ENCODE data around the gene SH3GL2. TPM values are rescaled to one million over a fixed set of nuclear protein-coding genes. Genes with fewer than 3 reads are reported as not detected.

Gene SH3GL2
- total RNA-seq (2014; rRNA removed; shearing (Covaris generic); ENCODE audit: low replicate concordance), result not detected in 2 replicates

- in situ Hi-C loops (cut with HindIII; ENCODE audit: low pct_unique_long_range_greater_than_20kb, low sequenced_read_pairs), result no loop called here
- DNase-seq (ENCODE audit: low read depth), result peak; percentile 34
These were observed at the start of gene SH3GL2 for GRCh38 chr9:17578911-17579793. TSS of gene SH3GL2 (plus strand) at chr9:17579066.

GRCh38 chr9:17531642-17532254 is 47.1 kb upstream of the SH3GL2 start:
- in situ Hi-C loops (cut with HindIII; ENCODE audit: low pct_unique_long_range_greater_than_20kb, low sequenced_read_pairs), result no loop called here
- peak; percentile 16 for DNase-seq (ENCODE audit: low read depth)

GRCh38 chr9:17532461-17532860 is 46.4 kb upstream of the SH3GL2 start:
- DNase-seq (ENCODE audit: low read depth), result no peak
- in situ Hi-C loops (cut with HindIII; ENCODE audit: low pct_unique_long_range_greater_than_20kb, low sequenced_read_pairs), result no loop called here

- no peak for DNase-seq (ENCODE audit: low read depth)
- in situ Hi-C loops (cut with HindIII; ENCODE audit: low pct_unique_long_range_greater_than_20kb, low sequenced_read_pairs), result no loop called here
These were observed 43.7 kb upstream of the SH3GL2 start for GRCh38 chr9:17535176-17535575.

GRCh38 chr9:17536027-17536426 is 42.8 kb upstream of the SH3GL2 start:
- in situ Hi-C loops (cut with HindIII; ENCODE audit: low pct_unique_long_range_greater_than_20kb, low sequenced_read_pairs), result no loop called here
- no peak for DNase-seq (ENCODE audit: low read depth)

- in situ Hi-C loops (cut with HindIII; ENCODE audit: low pct_unique_long_range_greater_than_20kb, low sequenced_read_pairs), result no loop called here
- no peak for DNase-seq (ENCODE audit: low read depth)
These were observed 27.8 kb upstream of the SH3GL2 start for GRCh38 chr9:17551023-17551422.

GRCh38 chr9:17555362-17556054 is 23.4 kb upstream of the SH3GL2 start:
- in situ Hi-C loops (cut with HindIII; ENCODE audit: low pct_unique_long_range_greater_than_20kb, low sequenced_read_pairs), result no loop called here
- DNase-seq (ENCODE audit: low read depth), result no peak

- in situ Hi-C loops (cut with HindIII; ENCODE audit: low pct_unique_long_range_greater_than_20kb, low sequenced_read_pairs), result no loop called here
These were observed 22.6 kb upstream of the SH3GL2 start for GRCh38 chr9:17556255-17556654.

GRCh38 chr9:17556935-17557334 is 21.9 kb upstream of the SH3GL2 start:
- no peak for DNase-seq (ENCODE audit: low read depth)
- in situ Hi-C loops (cut with HindIII; ENCODE audit: low pct_unique_long_range_greater_than_20kb, low sequenced_read_pairs), result no loop called here

More at GRCh38 chr9:17556255-17556654, 22.6 kb upstream of the SH3GL2 start:
- no peak for DNase-seq (ENCODE audit: low read depth)

- in situ Hi-C loops (cut with HindIII; ENCODE audit: low pct_unique_long_range_greater_than_20kb, low sequenced_read_pairs), result no loop called here
- DNase-seq (ENCODE audit: low read depth), result no peak
These were observed 7.0 kb upstream of the SH3GL2 start for GRCh38 chr9:17571825-17572224.

GRCh38 chr9:17574342-17574741 is 4.5 kb upstream of the SH3GL2 start:
- in situ Hi-C loops (cut with HindIII; ENCODE audit: low pct_unique_long_range_greater_than_20kb, low sequenced_read_pairs), result no loop called here
- no peak for DNase-seq (ENCODE audit: low read depth)

- DNase-seq (ENCODE audit: low read depth), result no peak
- in situ Hi-C loops (cut with HindIII; ENCODE audit: low pct_unique_long_range_greater_than_20kb, low sequenced_read_pairs), result no loop called here
These were observed 322 bp upstream of the SH3GL2 start for GRCh38 chr9:17578577-17578910.

- in situ Hi-C loops (cut with HindIII; ENCODE audit: low pct_unique_long_range_greater_than_20kb, low sequenced_read_pairs), result no loop called here
- DNase-seq (ENCODE audit: low read depth), result no peak
These were observed 1.3 kb downstream of the SH3GL2 start for GRCh38 chr9:17580119-17580518.

- in situ Hi-C loops (cut with HindIII; ENCODE audit: low pct_unique_long_range_greater_than_20kb, low sequenced_read_pairs), result no loop called here
- no peak for DNase-seq (ENCODE audit: low read depth)
These were observed 8.2 kb downstream of the SH3GL2 start for GRCh38 chr9:17587113-17587512.

- in situ Hi-C loops (cut with HindIII; ENCODE audit: low pct_unique_long_range_greater_than_20kb, low sequenced_read_pairs), result no loop called here
- DNase-seq (ENCODE audit: low read depth), result no peak
These were observed 9.5 kb downstream of the SH3GL2 start for GRCh38 chr9:17588395-17588794.

- in situ Hi-C loops (cut with HindIII; ENCODE audit: low pct_unique_long_range_greater_than_20kb, low sequenced_read_pairs), result no loop called here
- no peak for DNase-seq (ENCODE audit: low read depth)
These were observed 10.1 kb downstream of the SH3GL2 start for GRCh38 chr9:17588941-17589340.

GRCh38 chr9:17589771-17590170 is 10.9 kb downstream of the SH3GL2 start:
- no peak for DNase-seq (ENCODE audit: low read depth)
- in situ Hi-C loops (cut with HindIII; ENCODE audit: low pct_unique_long_range_greater_than_20kb, low sequenced_read_pairs), result no loop called here

GRCh38 chr9:17594961-17595360 is 16.1 kb downstream of the SH3GL2 start:
- no peak for DNase-seq (ENCODE audit: low read depth)
- in situ Hi-C loops (cut with HindIII; ENCODE audit: low pct_unique_long_range_greater_than_20kb, low sequenced_read_pairs), result no loop called here

GRCh38 chr9:17597977-17598376 is 19.1 kb downstream of the SH3GL2 start:
- in situ Hi-C loops (cut with HindIII; ENCODE audit: low pct_unique_long_range_greater_than_20kb, low sequenced_read_pairs), result no loop called here
- no peak for DNase-seq (ENCODE audit: low read depth)

Data from Caki2 (cell line).